Subcutaneous abdominal adipose tissue (tissue), 5 donors: Measurements from ENCODE around the gene MRPL54.

ENCODE experiments used
- H3K27ac ChIP-seq: one replicate; pipeline ENCODE4 v1.7.0; 2013; ENCODE audit warnings: low read depth, mild to moderate bottlenecking, inconsistent platforms, low read length, moderate library complexity
- H3K27me3 ChIP-seq, 5 donors: one replicate each; pipeline ENCODE4 v1.7.0; 2013; ENCODE audit warnings: low read length in 5 of 5, inconsistent platforms in 1 of 5; ENCODE audit not compliant: control insufficient read depth in 5 of 5, insufficient read depth in 4 of 5
- H3K36me3 ChIP-seq, 5 donors: one replicate each; pipeline ENCODE4 v1.7.0; 2013; ENCODE audit warnings: low read length in 5 of 5; ENCODE audit not compliant: control insufficient read depth in 5 of 5, insufficient read depth in 5 of 5
- H3K4me1 ChIP-seq, 5 donors: one replicate each; pipeline ENCODE4 v1.7.0; 2013; ENCODE audit warnings: low read length in 5 of 5, mild to moderate bottlenecking in 3 of 5, moderate library complexity in 1 of 5; ENCODE audit not compliant: control insufficient read depth in 5 of 5, insufficient read depth in 5 of 5
- H3K4me3 ChIP-seq, 5 donors: one replicate each; pipeline ENCODE4 v1.7.0; 2013; ENCODE audit warnings: low read length in 5 of 5, low read depth in 1 of 5
- H3K9ac ChIP-seq, 5 donors: one replicate each; pipeline ENCODE4 v1.7.0; 2013; ENCODE audit warnings: low read length in 5 of 5, mild to moderate bottlenecking in 4 of 5, moderate library complexity in 3 of 5
- H3K9me3 ChIP-seq, 5 donors: one replicate each; pipeline ENCODE4 v1.7.0; 2013; ENCODE audit warnings: low read length in 5 of 5; ENCODE audit not compliant: control insufficient read depth in 5 of 5
- donor health status: healthy.
- donor health status: healthy.
- donor health status: healthy.
- donor health status: healthy.
- donor health status: healthy.

MRPL54 gene

GRCh38 chr19:3740431-3740830, 22.1 kb upstream of the MRPL54 start:
- Histone ChIP-seq H3K27me3 (peaks cover 0 to 21% (median 9%) of the 10 kb centered on the region in 5 donors), H3K4me3 (no peak overlapping the region), H3K27ac (no peak overlapping the region), H3K36me3 (no peaks in the 10 kb centered on the region), H3K4me1 (no peaks in the 10 kb centered on the region), H3K9ac (no peak overlapping the region), H3K9me3 (peaks cover 0 to 3% (median 0%) of the 10 kb centered on the region in 5 donors)

- Histone ChIP-seq H3K27me3 (peaks cover 0 to 19% (median 17%) of the 10 kb centered on the region in 5 donors), H3K9me3 (peaks cover 0 to 3% (median 0%) of the 10 kb centered on the region in 5 donors), H3K4me3 (no peak overlapping the region), H3K9ac (no peak overlapping the region), H3K4me1 (no peaks in the 10 kb centered on the region), H3K27ac (no peak overlapping the region), H3K36me3 (no peaks in the 10 kb centered on the region)
Observed at GRCh38 chr19:3743486-3743885, 19.0 kb upstream of the MRPL54 start.

DNA sequence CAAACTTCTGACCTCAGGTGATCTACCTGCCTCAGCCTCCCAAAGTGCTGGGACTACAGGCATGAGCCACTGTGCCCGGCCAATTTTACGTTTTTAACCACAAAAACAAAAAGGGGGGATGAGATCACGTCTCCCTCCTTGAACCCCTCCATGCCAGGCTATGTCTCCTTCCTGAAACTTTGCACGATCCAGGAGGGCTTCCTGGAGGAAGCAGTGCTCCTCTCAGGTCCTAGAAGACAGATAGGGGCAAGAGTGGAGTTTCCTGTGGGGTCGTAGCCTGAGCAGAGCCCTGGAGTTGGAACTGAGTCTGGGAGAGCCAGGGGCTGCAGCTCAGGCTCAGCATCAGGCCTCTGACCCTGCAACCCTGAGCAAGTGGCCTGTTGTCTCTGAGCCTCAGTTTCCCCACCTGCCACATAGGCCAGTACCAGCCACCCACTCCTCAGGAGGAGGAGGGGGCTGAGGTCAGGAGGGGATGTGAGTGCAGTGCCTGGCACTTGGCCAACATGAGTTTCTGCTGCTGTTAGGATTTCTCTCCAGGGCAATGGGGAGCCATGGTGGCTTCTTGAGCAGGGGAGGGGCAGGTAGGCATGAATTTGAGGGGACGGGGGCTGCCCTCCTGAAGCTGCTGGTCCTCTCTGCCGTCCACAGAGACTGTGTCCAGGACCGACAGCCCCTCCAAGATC, 17.0 kb upstream of the MRPL54 start:
- H3K9me3 ChIP-seq: peaks cover 0 to 3% (median 0%) of the 10 kb centered on the region in 5 donors
- H3K9ac ChIP-seq: no peak overlapping the region
- peaks cover 0 to 17% (median 15%) of the 10 kb centered on the region in 5 donors for H3K27me3 ChIP-seq
- H3K36me3 ChIP-seq: peaks cover 0 to 11% (median 11%) of the 10 kb centered on the region in 5 donors
- H3K4me1 ChIP-seq: no peaks in the 10 kb centered on the region
- H3K27ac ChIP-seq: no peak overlapping the region
- H3K4me3 ChIP-seq: no peak overlapping the region

GRCh38 chr19:3746371-3747056, 16.0 kb upstream of the MRPL54 start:
- Histone ChIP-seq H3K4me3 (no peak overlapping the region), H3K4me1 (no peaks in the 10 kb centered on the region), H3K9ac (no peak overlapping the region), H3K36me3 (peaks cover 0 to 21% (median 21%) of the 10 kb centered on the region in 5 donors), H3K9me3 (peaks cover 0 to 3% (median 0%) of the 10 kb centered on the region in 5 donors), H3K27ac (no peak overlapping the region), H3K27me3 (peaks cover 0 to 17% (median 15%) of the 10 kb centered on the region in 5 donors)

- Histone ChIP-seq H3K4me1 (no peaks in the 10 kb centered on the region), H3K4me3 (no peak overlapping the region), H3K9ac (no peak overlapping the region), H3K27ac (no peak overlapping the region), H3K36me3 (peaks cover 0 to 46% (median 42%) of the 10 kb centered on the region in 5 donors), H3K27me3 (peaks cover 0 to 17% (median 15%) of the 10 kb centered on the region in 5 donors), H3K9me3 (no peaks in the 10 kb centered on the region)
Observed at GRCh38 chr19:3748965-3749364, 13.5 kb upstream of the MRPL54 start.

- Histone ChIP-seq H3K4me1 (no peaks in the 10 kb centered on the region), H3K9ac (no peak overlapping the region), H3K9me3 (no peaks in the 10 kb centered on the region), H3K27ac (no peak overlapping the region), H3K27me3 (peaks cover 0 to 17% (median 15%) of the 10 kb centered on the region in 5 donors), H3K4me3 (no peak overlapping the region), H3K36me3 (peaks cover 0 to 50% (median 44%) of the 10 kb centered on the region in 5 donors)
Observed at GRCh38 chr19:3750211-3750610, 12.3 kb upstream of the MRPL54 start.

- Histone ChIP-seq H3K4me3 (no peak overlapping the region), H3K9me3 (no peaks in the 10 kb centered on the region), H3K4me1 (no peaks in the 10 kb centered on the region), H3K9ac (no peak overlapping the region), H3K27ac (no peak overlapping the region), H3K27me3 (peaks cover 0 to 13% (median 11%) of the 10 kb centered on the region in 5 donors), H3K36me3 (peaks cover 0 to 50% (median 44%) of the 10 kb centered on the region in 5 donors)
Observed at GRCh38 chr19:3751236-3751635, 11.2 kb upstream of the MRPL54 start.

GRCh38 chr19:3752492-3752891, 10.0 kb upstream of the MRPL54 start:
- Histone ChIP-seq H3K27ac (no peak overlapping the region), H3K4me1 (no peaks in the 10 kb centered on the region), H3K36me3 (peaks cover 0 to 57% (median 44%) of the 10 kb centered on the region in 5 donors), H3K9ac (no peak overlapping the region), H3K9me3 (no peaks in the 10 kb centered on the region), H3K27me3 (peaks cover 0 to 6% (median 5%) of the 10 kb centered on the region in 5 donors), H3K4me3 (no peak overlapping the region)

DNA sequence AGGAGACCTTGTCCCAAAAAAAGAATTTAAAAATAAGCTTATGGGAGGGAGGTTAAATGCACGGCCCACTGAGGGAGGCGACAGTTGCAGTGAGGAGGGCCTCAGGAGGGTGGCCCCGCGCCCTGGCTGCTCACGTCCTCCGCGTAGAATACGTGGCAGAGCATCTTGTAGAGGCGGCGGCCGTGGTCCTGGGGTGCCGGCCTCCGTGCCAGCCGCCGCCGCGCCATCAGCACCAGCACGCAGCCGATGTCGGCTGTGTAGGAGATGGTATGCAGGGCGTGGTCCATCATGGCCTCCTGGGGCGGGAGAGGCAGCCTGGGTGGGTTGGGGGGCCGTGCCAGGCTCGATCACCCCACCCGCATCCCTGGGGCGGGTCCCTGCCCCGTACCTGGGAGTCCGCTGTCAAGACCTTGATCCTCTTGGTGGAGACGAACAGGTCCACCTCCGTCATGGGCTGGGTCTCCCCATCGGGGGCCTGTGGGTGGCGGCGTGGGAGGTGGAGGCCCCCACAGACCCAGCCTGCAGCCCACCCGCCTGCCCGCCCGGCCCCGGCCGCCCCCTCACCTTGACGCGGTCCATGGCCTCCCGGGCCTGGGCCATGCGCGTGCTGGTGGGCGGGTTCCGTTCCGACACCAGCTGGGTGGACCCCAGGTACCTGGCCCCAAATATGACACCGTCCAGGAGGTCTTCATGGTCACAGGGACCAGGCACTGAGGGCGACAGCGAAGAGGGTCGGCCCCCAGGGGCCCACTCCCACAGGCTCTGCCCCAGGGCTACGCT, 8.7 kb upstream of the MRPL54 start:
- H3K36me3 ChIP-seq: peaks cover 0 to 60% (median 46%) of the 10 kb centered on the region in 5 donors
- H3K27me3 ChIP-seq: no peaks in the 10 kb centered on the region
- H3K4me1 ChIP-seq: no peaks in the 10 kb centered on the region
- no peaks in the 10 kb centered on the region for H3K9me3 ChIP-seq
- no peak overlapping the region for H3K27ac ChIP-seq
- H3K4me3 ChIP-seq: no peak overlapping the region
- no peak overlapping the region for H3K9ac ChIP-seq
